T1000 (cell line): Measurements from ENCODE around the gene FAM83C.
"Not testable (repeated sequence)": the region's sequence is repeated elsewhere in the genome, so short reads cannot be mapped to it uniquely, and the experiment has no call there.

Experiments used
- DNase-seq: peaks from one replicate; lab custom pipeline; 2025; ENCODE audit warnings: mixed read lengths; lab: John Stamatoyannopoulos, UW

FAM83C gene

GRCh38 chr20:35264755-35265154 lies 27.5 kb downstream of the FAM83C start:
- DNase-seq = no peak

- DNase-seq = no peak
These were observed 28.5 kb downstream of the FAM83C start for GRCh38 chr20:35263532-35264341.

- DNase-seq = peak; percentile 51
These were observed 29.3 kb downstream of the FAM83C start for GRCh38 chr20:35262731-35263531.

GRCh38 chr20:35262321-35262720 lies 29.9 kb downstream of the FAM83C start:
- not testable (repeated sequence) for DNase-seq

GRCh38 chr20:35260426-35260825 lies 31.8 kb downstream of the FAM83C start:
- no peak for DNase-seq

- no peak for DNase-seq
These were observed 34.9 kb downstream of the FAM83C start for GRCh38 chr20:35257175-35257909.

GRCh38 chr20:35254448-35254999 lies 37.7 kb downstream of the FAM83C start:
- no peak for DNase-seq

GRCh38 chr20:35253010-35253409 lies 39.2 kb downstream of the FAM83C start:
- DNase-seq = no peak

GRCh38 chr20:35252598-35252997 lies 39.6 kb downstream of the FAM83C start:
- DNase-seq = not testable (repeated sequence)

- DNase-seq = no peak
These were observed 40.2 kb downstream of the FAM83C start for GRCh38 chr20:35252037-35252461.

- no peak for DNase-seq
These were observed 40.6 kb downstream of the FAM83C start for GRCh38 chr20:35251613-35251940.

GRCh38 chr20:35248641-35249475 lies 43.4 kb downstream of the FAM83C start:
- DNase-seq = no peak

GRCh38 chr20:35246723-35247122 lies 45.5 kb downstream of the FAM83C start:
- DNase-seq = no peak

GRCh38 chr20:35243986-35244385 lies 48.2 kb downstream of the FAM83C start:
- no peak for DNase-seq

- DNase-seq = no peak
These were observed 48.9 kb downstream of the FAM83C start for GRCh38 chr20:35243317-35243716.

GRCh38 chr20:35240811-35241293 lies 51.4 kb downstream of the FAM83C start:
- DNase-seq = no peak

GRCh38 chr20:35240083-35240810 lies 52.0 kb downstream of the FAM83C start:
- no peak for DNase-seq

- DNase-seq = no peak
These were observed 53.5 kb downstream of the FAM83C start for GRCh38 chr20:35238735-35239134.

GRCh38 chr20:35238170-35238569 lies 54.1 kb downstream of the FAM83C start:
- no peak for DNase-seq

GRCh38 chr20:35237486-35237885 lies 54.7 kb downstream of the FAM83C start:
- no peak for DNase-seq
